HG02588 (cell line): ENCODE data around the gene MARCHF9.

Experiments used
- ATAC-seq: cut with Tn5 transposase; IDR thresholded peaks from one replicate; pipeline ENCODE4 v1.9.1; 2021; ENCODE audit warnings: mild to moderate bottlenecking, moderate library complexity; ENCODE audit not compliant: unreplicated experiment

Gene MARCHF9

GRCh38 chr12:57782608-57783465 is 27.9 kb downstream of the MARCHF9 start, which contains the start of gene TSFM:
TSFM (plus strand) TSS chr12:57782787; CDS start chr12:57782802, 15 bp downstream.
- peak; percentile 87 for ATAC-seq

- no peak for ATAC-seq
Measured at GRCh38 chr12:57783466-57783801, 28.5 kb downstream of the MARCHF9 start.

GRCh38 chr12:57783861-57784260 is 29.0 kb downstream of the MARCHF9 start:
- ATAC-seq: no peak

GRCh38 chr12:57793920-57794319 is 39.0 kb downstream of the MARCHF9 start:
- ATAC-seq: no peak

GRCh38 chr12:57795354-57795753 is 40.5 kb downstream of the MARCHF9 start:
- no peak for ATAC-seq

GRCh38 chr12:57796996-57797395 is 42.1 kb downstream of the MARCHF9 start:
- ATAC-seq: no peak

- no peak for ATAC-seq
Measured at GRCh38 chr12:57797933-57798332, 43.0 kb downstream of the MARCHF9 start.

GRCh38 chr12:57800965-57801364 is 46.1 kb downstream of the MARCHF9 start:
- ATAC-seq: no peak

- no peak for ATAC-seq
Measured at GRCh38 chr12:57802607-57803006, 47.7 kb downstream of the MARCHF9 start.

GRCh38 chr12:57803319-57803893 is 48.5 kb downstream of the MARCHF9 start:
- no peak for ATAC-seq

GRCh38 chr12:57806677-57807076 is 51.8 kb downstream of the MARCHF9 start:
- no peak for ATAC-seq

GRCh38 chr12:57807285-57807684 is 52.4 kb downstream of the MARCHF9 start:
- ATAC-seq: no peak

GRCh38 chr12:57808351-57808750 is 53.4 kb downstream of the MARCHF9 start:
- ATAC-seq: no peak

- no peak for ATAC-seq
Measured at GRCh38 chr12:57809425-57809824, 54.5 kb downstream of the MARCHF9 start.
